ENCODE measurements around the gene CLEC18C. TPM values are rescaled to one million over a fixed set of nuclear protein-coding genes. Genes with fewer than 3 reads are reported as not detected.
"Not testable (repeated sequence)": the region's sequence is repeated elsewhere in the genome, so short reads cannot be mapped to it uniquely, and the experiment has no call there.

The CLEC18C gene
- total and polyA plus RNA-seq, 5 donors from 2014 or later: 0.03 to 0.59 TPM; not detected in 3

DNA sequence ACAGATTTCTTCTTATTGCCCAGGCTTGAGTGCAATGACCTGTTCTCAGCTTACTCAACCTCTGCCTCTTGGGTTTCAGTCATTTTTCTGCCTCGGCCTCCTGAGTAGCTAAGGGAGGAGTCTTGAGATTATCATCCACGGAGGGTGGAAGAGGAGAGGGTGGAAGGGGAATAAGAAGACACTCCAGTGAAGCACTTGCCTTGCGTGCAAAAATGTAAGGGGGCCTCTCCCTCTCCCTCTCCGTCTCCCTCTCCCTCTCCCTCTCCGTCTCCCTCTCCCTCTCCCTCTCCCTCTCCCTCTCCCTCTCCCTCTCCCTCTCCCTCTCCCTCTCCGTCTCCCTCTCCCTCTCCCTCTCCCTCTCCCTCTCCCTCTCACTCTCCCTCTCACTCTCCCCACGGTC, 29.9 kb downstream of the CLEC18C start:
- H3K27ac ChIP-seq (ENCODE audit: insufficient read depth, low read length, poor library complexity, severe bottlenecking); H3K9me3 Mint-ChIP-seq; H3K27ac Mint-ChIP-seq; H3K36me3 ChIP-seq (ENCODE audit: control insufficient read depth, insufficient read depth, low read length); H3K36me3 Mint-ChIP-seq; H3K4me1 Mint-ChIP-seq; H3K4me3 Mint-ChIP-seq; ATAC-seq (ENCODE audit: low read depth in 2 of 2); H3K27me3 ChIP-seq (ENCODE audit: control insufficient read depth, insufficient read depth, low read length); H3K27me3 Mint-ChIP-seq; H3K9me3 ChIP-seq (ENCODE audit: control insufficient read depth in 2 of 2, low read length in 2 of 2); H3K4me3 ChIP-seq (ENCODE audit: low read depth, low read length); DNase-seq; H3K4me1 ChIP-seq (ENCODE audit: control insufficient read depth, insufficient read depth, low read length, poor library complexity, severe bottlenecking): not testable (repeated sequence)

DNA sequence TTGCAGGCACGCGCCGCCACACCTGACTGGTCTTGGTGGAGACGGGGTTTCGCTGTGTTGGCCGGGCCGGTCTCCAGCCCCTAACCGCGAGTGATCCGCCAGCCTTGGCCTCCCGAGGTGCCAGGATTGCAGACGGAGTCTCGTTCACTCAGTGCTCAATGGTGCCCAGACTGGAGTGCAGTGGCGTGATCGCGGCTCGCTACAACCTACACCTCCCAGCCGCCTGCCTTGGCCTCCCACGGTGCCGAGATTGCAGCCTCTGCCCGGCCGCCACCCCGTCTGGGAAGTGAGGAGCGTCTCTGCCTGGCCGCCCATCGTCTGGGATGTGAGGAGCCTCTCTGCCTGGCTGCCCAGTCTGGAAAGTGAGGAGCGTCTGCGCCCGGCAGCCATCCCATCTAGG, 30.4 kb downstream of the CLEC18C start:
- not testable (repeated sequence) for H3K4me3 Mint-ChIP-seq; ATAC-seq (ENCODE audit: low read depth in 2 of 2); H3K27ac Mint-ChIP-seq

DNA sequence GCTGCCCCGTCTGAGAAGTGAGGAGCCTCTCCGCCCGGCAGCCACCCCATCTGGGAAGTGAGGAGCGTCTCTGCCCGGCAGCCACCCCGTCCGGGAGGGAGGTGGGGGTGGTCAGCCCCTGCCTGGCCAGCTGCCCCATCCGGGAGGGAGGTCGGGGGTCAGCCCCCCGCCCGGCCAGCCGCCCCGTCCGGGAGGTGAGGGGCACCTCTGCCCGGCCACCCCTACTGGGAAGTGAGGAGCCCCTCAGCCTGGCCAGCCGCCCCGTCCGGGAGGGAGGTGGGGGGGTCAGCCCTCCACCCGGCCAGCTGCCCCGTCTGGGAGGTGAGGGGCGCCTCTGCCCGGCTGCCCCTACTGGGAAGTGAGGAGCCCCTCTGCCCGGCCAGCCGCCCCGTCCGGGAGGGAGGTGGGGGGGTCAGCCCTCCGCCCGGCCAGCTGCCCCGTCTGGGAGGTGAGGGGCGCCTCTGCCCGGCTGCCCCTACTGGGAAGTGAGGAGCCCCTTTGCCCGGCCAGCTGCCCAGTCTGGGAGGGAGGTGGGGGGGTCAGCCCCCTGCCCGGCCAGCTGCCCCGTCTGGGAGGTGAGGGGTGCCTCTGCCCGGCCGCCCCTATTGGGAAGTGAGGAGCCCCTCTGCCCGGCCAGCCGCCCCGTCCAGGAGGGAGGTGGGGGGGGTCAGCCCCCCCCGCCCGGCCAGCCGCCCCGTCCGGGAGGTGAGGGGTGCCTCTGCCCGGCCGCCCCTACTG, 31.2 kb downstream of the CLEC18C start:
- H3K27ac ChIP-seq (ENCODE audit: insufficient read depth, low read length, poor library complexity, severe bottlenecking); H3K4me1 ChIP-seq (ENCODE audit: control insufficient read depth, insufficient read depth, low read length, poor library complexity, severe bottlenecking); ATAC-seq (ENCODE audit: low read depth in 2 of 2); H3K4me3 Mint-ChIP-seq; H3K36me3 Mint-ChIP-seq; H3K4me3 ChIP-seq (ENCODE audit: low read depth, low read length); H3K27me3 ChIP-seq (ENCODE audit: control insufficient read depth, insufficient read depth, low read length); H3K9me3 ChIP-seq (ENCODE audit: control insufficient read depth in 2 of 2, low read length in 2 of 2); H3K4me1 Mint-ChIP-seq; H3K27me3 Mint-ChIP-seq; H3K9me3 Mint-ChIP-seq; DNase-seq; H3K36me3 ChIP-seq (ENCODE audit: control insufficient read depth, insufficient read depth, low read length); H3K27ac Mint-ChIP-seq: not testable (repeated sequence)

More for the DNA sequence above, 30.4 kb downstream of the CLEC18C start:
- not testable (repeated sequence) for H3K27me3 ChIP-seq (ENCODE audit: control insufficient read depth, insufficient read depth, low read length); H3K27ac ChIP-seq (ENCODE audit: insufficient read depth, low read length, poor library complexity, severe bottlenecking); H3K9me3 ChIP-seq (ENCODE audit: control insufficient read depth in 2 of 2, low read length in 2 of 2); H3K4me1 Mint-ChIP-seq; H3K36me3 Mint-ChIP-seq; H3K4me1 ChIP-seq (ENCODE audit: control insufficient read depth, insufficient read depth, low read length, poor library complexity, severe bottlenecking); H3K36me3 ChIP-seq (ENCODE audit: control insufficient read depth, insufficient read depth, low read length); H3K27me3 Mint-ChIP-seq; H3K4me3 ChIP-seq (ENCODE audit: low read depth, low read length); DNase-seq; H3K9me3 Mint-ChIP-seq

DNA sequence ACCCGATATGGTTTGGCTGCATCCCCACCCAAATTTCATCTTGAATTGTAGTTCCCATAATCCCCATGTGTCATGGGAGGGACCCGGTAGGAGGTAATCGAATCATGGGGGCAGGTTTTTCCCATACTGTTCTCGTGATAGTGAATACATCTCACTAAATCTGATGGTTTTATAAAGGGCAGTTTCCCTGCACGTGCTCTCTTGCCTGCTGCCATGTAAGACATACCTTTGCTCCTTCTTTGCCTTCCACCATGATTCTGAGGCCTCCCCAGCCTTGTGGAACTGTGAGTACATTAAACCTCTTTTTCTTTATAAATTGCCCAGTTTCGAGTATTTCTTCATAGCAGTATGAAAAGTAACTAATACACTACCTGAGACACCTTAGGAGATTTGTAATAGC, 32.8 kb downstream of the CLEC18C start:
- H3K36me3 Mint-ChIP-seq: peaks cover 11% of the 10 kb centered on the region
- not testable (repeated sequence) for H3K9me3 ChIP-seq (ENCODE audit: control insufficient read depth in 2 of 2, low read length in 2 of 2); H3K27me3 Mint-ChIP-seq; ATAC-seq (ENCODE audit: low read depth in 2 of 2); H3K27ac ChIP-seq (ENCODE audit: insufficient read depth, low read length, poor library complexity, severe bottlenecking); H3K4me1 ChIP-seq (ENCODE audit: control insufficient read depth, insufficient read depth, low read length, poor library complexity, severe bottlenecking); DNase-seq; H3K27ac Mint-ChIP-seq; H3K4me3 Mint-ChIP-seq; H3K4me1 Mint-ChIP-seq; H3K4me3 ChIP-seq (ENCODE audit: low read depth, low read length); H3K27me3 ChIP-seq (ENCODE audit: control insufficient read depth, insufficient read depth, low read length); H3K9me3 Mint-ChIP-seq; H3K36me3 ChIP-seq (ENCODE audit: control insufficient read depth, insufficient read depth, low read length)

DNA sequence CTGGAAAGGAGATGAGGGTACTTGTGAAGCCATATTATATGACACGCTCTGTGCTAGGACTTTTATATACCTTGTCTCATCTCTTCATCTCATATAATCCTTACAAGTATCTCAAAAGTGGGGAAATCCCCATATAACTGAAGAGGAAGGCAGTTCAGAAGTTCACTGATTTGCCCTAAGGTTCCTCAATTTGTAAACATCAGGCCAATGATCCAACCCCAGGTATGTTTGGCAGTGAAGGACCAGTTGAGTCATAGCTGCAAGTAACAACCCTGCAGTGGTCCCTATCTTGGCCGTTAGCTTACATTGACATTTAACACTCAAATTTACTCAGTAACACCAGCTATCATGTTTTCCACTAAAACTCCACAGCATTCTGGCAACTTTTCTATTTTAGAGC, 45.0 kb downstream of the CLEC18C start:
- not testable (repeated sequence) for H3K36me3 Mint-ChIP-seq; H3K4me3 Mint-ChIP-seq; H3K27me3 Mint-ChIP-seq; H3K27ac Mint-ChIP-seq; ATAC-seq (ENCODE audit: low read depth in 2 of 2); H3K4me1 Mint-ChIP-seq; H3K27ac ChIP-seq (ENCODE audit: insufficient read depth, low read length, poor library complexity, severe bottlenecking); H3K36me3 ChIP-seq (ENCODE audit: control insufficient read depth, insufficient read depth, low read length); H3K27me3 ChIP-seq (ENCODE audit: control insufficient read depth, insufficient read depth, low read length); DNase-seq; H3K9me3 ChIP-seq (ENCODE audit: control insufficient read depth in 2 of 2, low read length in 2 of 2); H3K4me3 ChIP-seq (ENCODE audit: low read depth, low read length); H3K4me1 ChIP-seq (ENCODE audit: control insufficient read depth, insufficient read depth, low read length, poor library complexity, severe bottlenecking); H3K9me3 Mint-ChIP-seq

DNA sequence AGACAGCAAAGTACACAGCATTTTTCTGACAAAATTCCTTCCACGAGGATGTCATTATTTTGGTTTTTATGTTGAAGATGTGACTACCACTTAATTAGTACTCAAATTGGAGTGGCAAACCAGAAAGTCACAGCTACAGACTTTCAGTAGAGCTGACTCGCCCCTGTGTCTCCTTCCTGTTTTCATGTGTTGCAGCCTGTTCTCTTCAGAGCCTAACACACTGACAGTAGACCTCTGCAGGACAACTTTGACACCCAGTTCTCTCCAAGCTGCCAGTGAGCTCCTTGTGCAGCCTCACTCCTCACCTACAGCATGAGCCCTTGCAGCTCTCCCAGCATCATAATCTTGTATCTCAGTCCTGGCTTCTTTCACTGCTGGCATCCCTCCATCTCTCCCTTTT, 49.0 kb downstream of the CLEC18C start:
- not testable (repeated sequence) for H3K27ac ChIP-seq (ENCODE audit: insufficient read depth, low read length, poor library complexity, severe bottlenecking); H3K4me1 ChIP-seq (ENCODE audit: control insufficient read depth, insufficient read depth, low read length, poor library complexity, severe bottlenecking); H3K4me3 Mint-ChIP-seq; H3K27me3 ChIP-seq (ENCODE audit: control insufficient read depth, insufficient read depth, low read length); H3K9me3 Mint-ChIP-seq; ATAC-seq (ENCODE audit: low read depth in 2 of 2); H3K4me1 Mint-ChIP-seq; H3K4me3 ChIP-seq (ENCODE audit: low read depth, low read length); H3K36me3 Mint-ChIP-seq; H3K9me3 ChIP-seq (ENCODE audit: control insufficient read depth in 2 of 2, low read length in 2 of 2); H3K27me3 Mint-ChIP-seq
- peaks cover 17% of the 10 kb centered on the region for H3K36me3 ChIP-seq (ENCODE audit: control insufficient read depth, insufficient read depth, low read length)
- H3K27ac Mint-ChIP-seq: peak overlapping the region; percentile 48 to 81 (median 61)
- DNase-seq: peak in 1 of 3 donors; percentile 5

DNA sequence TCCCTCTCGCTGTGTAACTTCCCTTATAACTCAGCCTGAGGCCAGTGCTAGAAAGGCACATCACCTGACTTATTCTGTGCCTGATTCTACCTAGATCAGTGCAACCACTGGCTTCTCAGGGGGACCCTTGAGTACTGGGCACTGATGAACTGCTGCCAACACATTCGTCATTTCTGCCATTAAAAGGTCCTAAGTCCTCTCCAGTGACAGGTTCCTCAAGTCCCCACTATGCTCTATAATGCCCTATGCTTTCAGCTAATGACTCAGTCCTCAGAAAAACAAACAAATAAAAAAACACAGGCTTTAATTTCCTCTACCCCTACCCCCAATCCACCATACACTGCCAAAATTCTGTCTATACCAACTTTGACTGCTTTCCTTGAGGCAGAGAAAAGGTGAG, 49.6 kb downstream of the CLEC18C start:
- not testable (repeated sequence) for H3K4me1 ChIP-seq (ENCODE audit: control insufficient read depth, insufficient read depth, low read length, poor library complexity, severe bottlenecking); H3K27ac ChIP-seq (ENCODE audit: insufficient read depth, low read length, poor library complexity, severe bottlenecking); H3K9me3 ChIP-seq (ENCODE audit: control insufficient read depth in 2 of 2, low read length in 2 of 2); H3K27me3 Mint-ChIP-seq; H3K27me3 ChIP-seq (ENCODE audit: control insufficient read depth, insufficient read depth, low read length); ATAC-seq (ENCODE audit: low read depth in 2 of 2); DNase-seq; H3K36me3 Mint-ChIP-seq; H3K4me3 ChIP-seq (ENCODE audit: low read depth, low read length); H3K9me3 Mint-ChIP-seq; H3K4me1 Mint-ChIP-seq
- peaks cover 22% of the 10 kb centered on the region for H3K36me3 ChIP-seq (ENCODE audit: control insufficient read depth, insufficient read depth, low read length)
- peak overlapping the region in 1 of 4 donors; percentile 49 for H3K4me3 Mint-ChIP-seq
- H3K27ac Mint-ChIP-seq: peak overlapping the region; percentile 18 to 61 (median 41)

DNA sequence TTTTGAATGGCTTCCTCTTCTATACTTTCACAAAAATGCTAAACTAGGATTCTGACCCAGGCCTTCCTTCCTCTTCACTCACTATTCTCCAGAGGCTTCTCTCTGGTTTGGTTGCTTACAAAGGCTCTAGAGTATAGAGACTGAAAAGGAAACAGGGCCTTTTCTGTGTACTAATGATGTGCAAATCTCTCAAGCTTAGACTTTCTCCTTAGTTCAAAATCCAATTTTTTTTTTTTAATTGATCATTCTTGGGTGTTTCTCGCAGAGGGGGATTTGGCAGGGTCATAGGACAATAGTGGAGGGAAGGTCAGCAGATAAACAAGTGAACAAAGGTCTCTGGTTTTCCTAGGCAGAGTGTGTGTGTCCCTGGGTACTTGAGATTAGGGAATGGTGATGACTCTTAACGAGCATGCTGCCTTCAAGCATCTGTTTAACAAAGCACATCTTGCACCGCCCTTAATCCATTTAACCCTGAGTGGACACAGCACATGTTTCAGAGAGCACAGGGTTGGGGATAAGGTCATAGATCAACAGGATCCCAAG, 50.5 kb downstream of the CLEC18C start:
- not testable (repeated sequence) for H3K36me3 Mint-ChIP-seq; DNase-seq; H3K4me1 Mint-ChIP-seq; H3K4me1 ChIP-seq (ENCODE audit: control insufficient read depth, insufficient read depth, low read length, poor library complexity, severe bottlenecking); H3K9me3 ChIP-seq (ENCODE audit: control insufficient read depth in 2 of 2, low read length in 2 of 2); ATAC-seq (ENCODE audit: low read depth in 2 of 2); H3K4me3 ChIP-seq (ENCODE audit: low read depth, low read length); H3K9me3 Mint-ChIP-seq; H3K27me3 Mint-ChIP-seq; H3K27ac ChIP-seq (ENCODE audit: insufficient read depth, low read length, poor library complexity, severe bottlenecking); H3K4me3 Mint-ChIP-seq; H3K27me3 ChIP-seq (ENCODE audit: control insufficient read depth, insufficient read depth, low read length)
- H3K36me3 ChIP-seq (ENCODE audit: control insufficient read depth, insufficient read depth, low read length): peaks cover 25% of the 10 kb centered on the region
- H3K27ac Mint-ChIP-seq: peak overlapping the region in 2 of 3 donors; percentile 46 to 61
